Measurements from ENCODE around the gene ZNF619. TPM values are rescaled to one million over a fixed set of nuclear protein-coding genes. Genes with fewer than 3 reads are reported as not detected.

ZNF619 gene
- total and polyA plus RNA-seq, 2 of the 13 experiments (the other 11 are each of a cell fraction or from before 2014, with no cell fraction given), result 0.83 to 5.2 TPM

- TF ChIP-seq, protein P1, sequence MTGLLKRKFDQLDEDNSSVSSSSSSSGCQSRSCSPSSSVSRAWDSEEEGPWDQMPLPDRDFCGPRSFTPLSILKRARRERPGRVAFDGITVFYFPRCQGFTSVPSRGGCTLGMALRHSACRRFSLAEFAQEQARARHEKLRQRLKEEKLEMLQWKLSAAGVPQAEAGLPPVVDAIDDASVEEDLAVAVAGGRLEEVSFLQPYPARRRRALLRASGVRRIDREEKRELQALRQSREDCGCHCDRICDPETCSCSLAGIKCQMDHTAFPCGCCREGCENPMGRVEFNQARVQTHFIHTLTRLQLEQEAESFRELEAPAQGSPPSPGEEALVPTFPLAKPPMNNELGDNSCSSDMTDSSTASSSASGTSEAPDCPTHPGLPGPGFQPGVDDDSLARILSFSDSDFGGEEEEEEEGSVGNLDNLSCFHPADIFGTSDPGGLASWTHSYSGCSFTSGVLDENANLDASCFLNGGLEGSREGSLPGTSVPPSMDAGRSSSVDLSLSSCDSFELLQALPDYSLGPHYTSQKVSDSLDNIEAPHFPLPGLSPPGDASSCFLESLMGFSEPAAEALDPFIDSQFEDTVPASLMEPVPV (CRISPR knock-in tag; IDR thresholded peaks at IDR 0.05), result no peak
- TF ChIP-seq ZNF792 (CRISPR knock-in tag; IDR thresholded peaks at IDR 0.05) (no peak), POLR2A (IDR thresholded peaks at IDR 0.05; ENCODE audit: insufficient read depth in 1 of 2, low read depth in 2 of 2, low read length in 2 of 2) (no peak; a peak in 1 of 4 replicates), ZNF441 (CRISPR knock-in tag; IDR thresholded peaks at IDR 0.05; ENCODE audit: borderline replicate concordance) (no peak), ZNF333 (CRISPR knock-in tag; IDR thresholded peaks at IDR 0.05; ENCODE audit: borderline replicate concordance) (peak; percentile 81; the same call in 1 of the 2 replicates), ZNF224 (CRISPR knock-in tag; IDR thresholded peaks at IDR 0.05) (0 out of 2 replicates have a peak, but pooled peaks have one; percentile 33), ZBTB39 (CRISPR knock-in tag; IDR thresholded peaks at IDR 0.05) (no peak), DR1 (CRISPR knock-in tag; IDR thresholded peaks at IDR 0.05) (no peak), ZNF382 (CRISPR knock-in tag; IDR thresholded peaks at IDR 0.05; ENCODE audit: borderline replicate concordance) (no peak), SOX13 (IDR thresholded peaks at IDR 0.05) (no peak), SOX13 (CRISPR knock-in tag; conservative IDR thresholded peaks at IDR 0.05 in 1 of 2, IDR thresholded peaks at IDR 0.05 in 1 of 2) (no peak), ZFP62 (CRISPR knock-in tag; IDR thresholded peaks at IDR 0.05) (no peak), ZNF891 (CRISPR knock-in tag; IDR thresholded peaks at IDR 0.05) (no peak), FOXJ3 (CRISPR knock-in tag; IDR thresholded peaks at IDR 0.05; ENCODE audit: borderline replicate concordance) (peak; percentile 10; the same call in 1 of the 2 replicates), TFE3 (CRISPR knock-in tag; IDR thresholded peaks at IDR 0.05) (peak; percentile 7; the same call in 1 of the 2 replicates), ZNF660 (CRISPR knock-in tag; IDR thresholded peaks at IDR 0.05; ENCODE audit: borderline replicate concordance, low read depth) (no peak), ZNF367 (CRISPR knock-in tag; IDR thresholded peaks at IDR 0.05; ENCODE audit: borderline replicate concordance) (no peak), ZC3H4 (CRISPR knock-in tag; IDR thresholded peaks at IDR 0.05; ENCODE audit: borderline replicate concordance) (no peak), ZNF737 (CRISPR knock-in tag; IDR thresholded peaks at IDR 0.05; ENCODE audit: borderline replicate concordance) (no peak)
- TF ChIP-seq, protein P2, sequence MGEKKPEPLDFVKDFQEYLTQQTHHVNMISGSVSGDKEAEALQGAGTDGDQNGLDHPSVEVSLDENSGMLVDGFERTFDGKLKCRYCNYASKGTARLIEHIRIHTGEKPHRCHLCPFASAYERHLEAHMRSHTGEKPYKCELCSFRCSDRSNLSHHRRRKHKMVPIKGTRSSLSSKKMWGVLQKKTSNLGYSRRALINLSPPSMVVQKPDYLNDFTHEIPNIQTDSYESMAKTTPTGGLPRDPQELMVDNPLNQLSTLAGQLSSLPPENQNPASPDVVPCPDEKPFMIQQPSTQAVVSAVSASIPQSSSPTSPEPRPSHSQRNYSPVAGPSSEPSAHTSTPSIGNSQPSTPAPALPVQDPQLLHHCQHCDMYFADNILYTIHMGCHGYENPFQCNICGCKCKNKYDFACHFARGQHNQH (CRISPR knock-in tag; IDR thresholded peaks at IDR 0.05), result no peak
- TF ChIP-seq, protein P3, sequence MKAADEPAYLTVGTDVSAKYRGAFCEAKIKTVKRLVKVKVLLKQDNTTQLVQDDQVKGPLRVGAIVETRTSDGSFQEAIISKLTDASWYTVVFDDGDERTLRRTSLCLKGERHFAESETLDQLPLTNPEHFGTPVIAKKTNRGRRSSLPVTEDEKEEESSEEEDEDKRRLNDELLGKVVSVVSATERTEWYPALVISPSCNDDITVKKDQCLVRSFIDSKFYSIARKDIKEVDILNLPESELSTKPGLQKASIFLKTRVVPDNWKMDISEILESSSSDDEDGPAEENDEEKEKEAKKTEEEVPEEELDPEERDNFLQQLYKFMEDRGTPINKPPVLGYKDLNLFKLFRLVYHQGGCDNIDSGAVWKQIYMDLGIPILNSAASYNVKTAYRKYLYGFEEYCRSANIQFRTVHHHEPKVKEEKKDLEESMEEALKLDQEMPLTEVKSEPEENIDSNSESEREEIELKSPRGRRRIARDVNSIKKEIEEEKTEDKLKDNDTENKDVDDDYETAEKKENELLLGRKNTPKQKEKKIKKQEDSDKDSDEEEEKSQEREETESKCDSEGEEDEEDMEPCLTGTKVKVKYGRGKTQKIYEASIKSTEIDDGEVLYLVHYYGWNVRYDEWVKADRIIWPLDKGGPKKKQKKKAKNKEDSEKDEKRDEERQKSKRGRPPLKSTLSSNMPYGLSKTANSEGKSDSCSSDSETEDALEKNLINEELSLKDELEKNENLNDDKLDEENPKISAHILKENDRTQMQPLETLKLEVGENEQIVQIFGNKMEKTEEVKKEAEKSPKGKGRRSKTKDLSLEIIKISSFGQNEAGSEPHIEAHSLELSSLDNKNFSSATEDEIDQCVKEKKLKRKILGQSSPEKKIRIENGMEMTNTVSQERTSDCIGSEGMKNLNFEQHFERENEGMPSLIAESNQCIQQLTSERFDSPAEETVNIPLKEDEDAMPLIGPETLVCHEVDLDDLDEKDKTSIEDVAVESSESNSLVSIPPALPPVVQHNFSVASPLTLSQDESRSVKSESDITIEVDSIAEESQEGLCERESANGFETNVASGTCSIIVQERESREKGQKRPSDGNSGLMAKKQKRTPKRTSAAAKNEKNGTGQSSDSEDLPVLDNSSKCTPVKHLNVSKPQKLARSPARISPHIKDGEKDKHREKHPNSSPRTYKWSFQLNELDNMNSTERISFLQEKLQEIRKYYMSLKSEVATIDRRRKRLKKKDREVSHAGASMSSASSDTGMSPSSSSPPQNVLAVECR (CRISPR knock-in tag; IDR thresholded peaks at IDR 0.05; ENCODE audit: borderline replicate concordance), result no peak
Observed at GRCh38 chr3:40452562-40452875, 24.4 kb upstream of the ZNF619 start (continued).

All from HepG2 (cell line).